Measurements from ENCODE around the gene QARS1.
A peak's percentile ranks its signal among the peaks of the same experiment; 100 is the strongest.

QARS1 gene

GRCh38 chr3:49104427-49105291, at the start of gene QARS1:
QARS1 (minus strand) TSS chr3:49104757; CDS start chr3:49104733, 24 bp downstream.
- DNase-seq: peak; percentile 94

- DNase-seq: no peak
Observed at GRCh38 chr3:49153349-49153912, 48.9 kb upstream of the QARS1 start.

GRCh38 chr3:49151610-49152009, 47.1 kb upstream of the QARS1 start:
- DNase-seq: no peak

GRCh38 chr3:49148159-49148558, 43.6 kb upstream of the QARS1 start:
- DNase-seq: no peak

- DNase-seq: no peak
Observed at GRCh38 chr3:49140080-49140479, 35.5 kb upstream of the QARS1 start.

- no peak for DNase-seq
Observed at GRCh38 chr3:49135499-49135898, 30.9 kb upstream of the QARS1 start.

GRCh38 chr3:49134471-49135265, 30.1 kb upstream of the QARS1 start:
- DNase-seq: no peak

GRCh38 chr3:49133226-49133951, 28.8 kb upstream of the QARS1 start:
- DNase-seq: peak; percentile 91

- DNase-seq: peak; percentile 89
Observed at GRCh38 chr3:49132437-49133225, 28.1 kb upstream of the QARS1 start, which contains the start of gene LAMB2. LAMB2 (minus strand) TSS chr3:49133050; CDS start chr3:49132867, 183 bp downstream.

GRCh38 chr3:49132073-49132436, 27.5 kb upstream of the QARS1 start:
- no peak for DNase-seq

GRCh38 chr3:49131576-49131975, 27.0 kb upstream of the QARS1 start:
- no peak for DNase-seq

- no peak for DNase-seq
Observed at GRCh38 chr3:49131040-49131439, 26.5 kb upstream of the QARS1 start.

GRCh38 chr3:49124991-49125670, 20.6 kb upstream of the QARS1 start:
- no peak for DNase-seq

- no peak for DNase-seq
Observed at GRCh38 chr3:49124203-49124602, 19.6 kb upstream of the QARS1 start.

- no peak for DNase-seq
Observed at GRCh38 chr3:49123687-49124086, 19.1 kb upstream of the QARS1 start.

GRCh38 chr3:49122886-49123545, 18.5 kb upstream of the QARS1 start:
- DNase-seq: no peak

- no peak for DNase-seq
Observed at GRCh38 chr3:49122451-49122850, 17.9 kb upstream of the QARS1 start.

- no peak for DNase-seq
Observed at GRCh38 chr3:49122022-49122421, 17.5 kb upstream of the QARS1 start.

GRCh38 chr3:49121132-49121736, 16.7 kb upstream of the QARS1 start:
- no peak for DNase-seq

- peak; percentile 90 for DNase-seq
Observed at GRCh38 chr3:49120438-49121131, 16.0 kb upstream of the QARS1 start, which contains the start of gene USP19. USP19 (minus strand) TSS chr3:49120823; CDS start chr3:49119145, 1,678 bp downstream.

All from EL (cell line).